ENCODE data around the gene ERC2.

Gene ERC2

GRCh38 chr3:55965776-55966175 is 502.5 kb downstream of the ERC2 start:
- no peak for DNase-seq

DNA sequence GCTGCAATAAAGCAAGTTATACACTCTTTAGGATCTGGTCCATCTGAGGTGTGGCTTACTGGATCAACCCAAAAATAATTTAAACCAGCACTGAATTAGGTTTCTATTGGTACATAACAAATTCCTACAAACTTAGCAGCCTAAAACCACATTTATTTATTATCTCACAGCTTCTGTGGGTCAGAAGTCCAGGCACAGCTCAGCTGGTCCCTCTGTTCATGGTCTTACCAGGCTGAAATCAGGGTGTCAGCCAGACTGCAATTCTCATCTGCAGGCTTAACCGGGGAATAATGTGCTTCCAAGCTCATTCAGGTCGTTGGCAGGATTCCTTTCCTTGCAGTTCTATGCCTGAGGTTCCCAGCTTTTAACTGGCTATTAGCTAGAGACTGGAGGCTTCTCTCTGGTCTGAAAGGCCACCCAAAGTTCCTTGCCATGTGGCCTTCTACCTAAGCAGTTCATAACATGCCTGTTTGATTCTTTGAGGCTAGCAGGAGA is 503.7 kb downstream of the ERC2 start:
- no peak for DNase-seq

DNA sequence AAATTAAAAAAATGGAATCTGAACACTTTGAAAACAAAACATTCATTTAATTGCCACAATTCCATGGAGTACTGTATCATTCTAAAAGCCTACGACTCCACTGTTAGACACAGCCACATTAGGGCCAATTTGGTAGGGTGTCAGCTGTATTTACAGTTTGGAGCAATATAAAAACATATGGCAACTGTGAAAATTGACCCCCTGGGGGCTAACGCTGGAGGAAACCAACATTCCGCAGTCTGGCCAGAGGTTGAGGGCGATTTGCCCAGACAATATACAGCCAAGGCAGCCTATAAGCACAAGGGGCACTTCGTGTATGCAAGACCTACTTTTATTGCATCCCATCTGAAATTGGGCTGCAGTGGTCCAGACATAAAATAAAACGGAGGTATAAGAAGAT is 504.7 kb downstream of the ERC2 start:
- DNase-seq: no peak

DNA sequence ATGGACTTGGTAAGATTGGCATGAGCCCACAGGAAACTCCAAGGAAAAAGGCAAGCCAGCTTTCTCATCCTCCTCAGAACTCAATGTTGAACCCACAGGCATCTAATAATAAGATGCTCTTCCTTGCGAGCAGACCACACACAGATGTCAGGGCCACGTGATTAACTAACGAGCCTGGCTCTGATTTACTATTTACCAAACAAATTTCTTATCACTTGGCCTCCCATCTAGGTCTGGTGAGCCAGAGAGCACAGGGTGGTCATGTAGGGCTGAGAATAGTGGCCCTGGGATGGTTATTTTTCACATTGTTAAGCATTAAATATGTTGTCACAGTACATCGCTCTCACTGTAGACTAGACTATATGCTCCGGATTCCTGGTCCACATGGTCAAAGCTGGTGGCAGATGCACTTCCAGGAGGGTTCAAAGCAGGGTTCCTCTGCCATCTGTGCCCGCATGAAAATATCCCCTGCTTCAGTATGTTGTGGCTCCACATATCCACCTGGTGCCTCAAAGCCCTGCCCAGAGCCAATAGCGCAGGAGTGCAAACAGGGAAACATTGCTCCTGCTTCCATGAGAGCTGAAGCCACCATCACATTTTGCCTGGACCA is 508.7 kb downstream of the ERC2 start:
- no peak for DNase-seq

DNA sequence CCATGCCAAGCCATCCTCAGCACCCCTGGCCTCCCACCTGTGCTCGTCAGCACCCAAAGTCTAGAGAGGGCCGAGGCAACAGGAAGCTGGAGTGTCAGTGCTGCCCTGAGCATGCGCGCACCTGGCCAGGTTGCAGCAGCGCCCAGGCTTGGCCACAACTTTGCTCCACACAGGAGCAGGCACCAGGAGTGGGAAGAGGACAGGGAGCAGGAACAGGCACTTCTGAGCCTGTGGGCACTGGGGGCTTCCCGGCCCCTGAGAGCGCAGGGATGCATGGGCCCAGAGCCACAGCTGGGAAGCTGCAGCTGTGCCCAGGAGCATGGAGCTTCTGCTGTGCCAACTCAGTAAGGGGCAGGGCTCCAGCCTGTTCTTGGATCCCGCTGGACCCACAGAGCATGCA is 509.7 kb downstream of the ERC2 start:
- no peak for DNase-seq

- DNase-seq: no peak
Observed at GRCh38 chr3:55955891-55956477, 512.3 kb downstream of the ERC2 start.

DNA sequence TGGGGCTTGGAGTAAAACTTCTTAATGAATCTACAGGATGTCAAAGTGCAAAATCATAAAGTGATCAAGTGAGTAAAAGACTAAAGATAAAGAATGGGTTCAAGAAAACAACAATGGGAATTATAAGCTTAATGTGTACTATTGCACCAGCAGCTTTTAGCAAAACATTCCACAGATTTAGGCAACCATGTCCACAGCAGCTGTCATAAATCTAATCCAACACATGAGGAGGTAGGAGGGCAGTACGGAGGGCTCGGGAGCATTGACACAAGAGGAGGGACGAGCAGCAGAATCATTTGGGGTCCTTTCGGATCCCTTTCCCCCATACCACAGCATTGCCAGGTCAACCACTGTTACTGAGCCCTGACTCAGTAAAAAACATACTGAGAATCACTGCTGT is 516.9 kb downstream of the ERC2 start:
- no peak for DNase-seq

GRCh38 chr3:55947406-55947805 is 520.9 kb downstream of the ERC2 start:
- DNase-seq: no peak

GRCh38 chr3:55946574-55947160 is 521.6 kb downstream of the ERC2 start:
- no peak for DNase-seq

DNA sequence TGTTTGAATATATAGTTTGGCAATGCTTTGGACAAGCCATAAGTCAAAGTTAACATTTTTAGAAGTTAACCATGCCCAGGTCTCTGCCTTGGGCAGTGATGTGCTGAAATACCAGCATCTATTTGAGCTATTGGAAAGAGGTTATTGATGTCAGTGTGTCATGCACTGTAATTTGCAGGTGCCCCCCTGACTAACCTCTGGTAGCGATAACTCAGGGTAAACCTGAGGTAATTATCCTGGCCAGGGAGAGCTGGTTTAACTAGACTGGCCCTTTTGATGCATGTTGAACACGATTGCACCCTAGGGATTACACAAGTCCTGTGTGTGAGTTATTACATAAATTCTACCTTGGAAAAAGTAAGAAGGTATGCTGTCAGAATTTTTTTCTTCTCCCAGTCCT is 525.4 kb downstream of the ERC2 start:
- DNase-seq: no peak

DNA sequence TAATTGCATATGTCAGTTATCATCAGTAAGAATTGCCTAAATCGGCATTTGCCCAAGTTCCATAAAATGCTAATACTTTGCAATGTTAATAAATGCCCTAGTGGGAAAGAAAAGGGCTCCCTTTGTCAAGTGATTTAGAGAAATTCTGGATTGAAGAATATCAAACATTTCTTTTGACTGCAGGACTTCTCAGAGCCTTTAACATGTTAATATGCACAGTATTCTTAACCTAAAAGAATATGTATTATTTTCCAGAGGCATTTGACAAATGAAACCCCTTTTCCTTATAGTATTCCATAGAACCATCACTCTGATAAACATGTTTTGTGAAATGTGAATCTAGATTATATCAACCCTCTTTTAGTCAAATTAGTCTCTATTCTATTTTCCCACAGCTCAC is 529.0 kb downstream of the ERC2 start:
- DNase-seq: no peak

GRCh38 chr3:55937301-55937700 is 531.0 kb downstream of the ERC2 start:
- no peak for DNase-seq

GRCh38 chr3:55936549-55937052 is 531.7 kb downstream of the ERC2 start:
- DNase-seq: no peak

GRCh38 chr3:55935241-55935640 is 533.0 kb downstream of the ERC2 start:
- DNase-seq: no peak

- no peak for DNase-seq
Observed at GRCh38 chr3:55934771-55935170, 533.5 kb downstream of the ERC2 start.

- no peak for DNase-seq
Observed at GRCh38 chr3:55929154-55929869, 539.0 kb downstream of the ERC2 start.

DNA sequence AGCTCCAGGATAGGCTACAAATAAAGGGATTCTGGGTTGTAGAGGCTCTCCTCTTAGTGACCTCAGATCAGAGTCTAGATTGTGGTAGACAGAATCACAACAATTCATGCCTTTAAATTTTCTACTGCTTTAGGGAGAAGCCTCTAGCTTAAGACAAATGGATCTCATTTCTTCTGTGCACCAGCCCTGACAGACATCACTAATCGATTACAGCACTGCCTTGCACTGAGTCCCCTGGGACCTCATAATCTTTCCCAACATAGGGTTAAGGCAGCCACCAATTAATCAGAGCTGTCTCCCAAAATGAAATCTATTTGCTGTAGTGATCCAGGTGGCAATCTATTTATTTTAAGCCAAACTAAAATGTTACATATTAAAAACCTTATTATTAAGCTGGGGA is 544.6 kb downstream of the ERC2 start:
- DNase-seq: no peak

GRCh38 chr3:55923207-55923606 is 545.1 kb downstream of the ERC2 start:
- DNase-seq: no peak

DNA sequence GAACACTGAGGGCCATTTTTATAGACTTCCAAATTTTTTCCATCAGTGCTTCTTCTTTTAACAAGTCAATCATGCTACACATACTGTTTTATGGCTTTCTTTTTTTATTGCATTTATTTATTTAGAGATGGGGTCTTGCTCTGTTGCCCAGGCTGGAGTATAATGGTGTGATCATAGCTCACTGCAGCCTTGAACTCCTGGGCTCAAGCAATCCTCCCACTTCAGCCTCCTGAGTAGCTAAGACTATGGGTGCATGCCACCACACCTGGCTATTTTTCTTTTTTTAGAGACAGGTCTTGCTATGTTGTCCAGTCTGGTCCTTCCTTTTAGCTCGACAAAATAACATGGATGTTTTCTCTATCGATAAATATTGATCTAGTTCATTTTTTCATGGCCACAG is 555.4 kb downstream of the ERC2 start:
- no peak for DNase-seq

- DNase-seq: no peak
Observed at GRCh38 chr3:55911266-55911665, 557.0 kb downstream of the ERC2 start.

DNA sequence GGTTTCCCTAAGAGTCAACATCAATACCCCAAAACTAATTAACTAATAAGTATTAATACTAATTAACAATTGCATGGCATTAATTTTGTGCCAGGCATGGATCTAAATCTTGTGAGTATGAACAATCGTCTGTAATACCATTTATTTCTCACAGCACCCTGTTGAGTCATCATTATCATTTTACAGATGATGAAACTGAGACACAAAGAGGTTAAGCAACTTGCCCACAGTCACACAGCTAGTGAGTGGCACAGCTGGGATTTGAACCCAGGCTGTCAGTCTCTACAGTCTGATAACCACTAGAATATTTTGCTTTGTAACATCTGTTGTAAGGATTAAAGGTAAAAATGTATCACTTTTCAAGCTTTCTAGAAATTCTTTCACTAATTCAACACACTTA is 557.7 kb downstream of the ERC2 start:
- no peak for DNase-seq

DNA sequence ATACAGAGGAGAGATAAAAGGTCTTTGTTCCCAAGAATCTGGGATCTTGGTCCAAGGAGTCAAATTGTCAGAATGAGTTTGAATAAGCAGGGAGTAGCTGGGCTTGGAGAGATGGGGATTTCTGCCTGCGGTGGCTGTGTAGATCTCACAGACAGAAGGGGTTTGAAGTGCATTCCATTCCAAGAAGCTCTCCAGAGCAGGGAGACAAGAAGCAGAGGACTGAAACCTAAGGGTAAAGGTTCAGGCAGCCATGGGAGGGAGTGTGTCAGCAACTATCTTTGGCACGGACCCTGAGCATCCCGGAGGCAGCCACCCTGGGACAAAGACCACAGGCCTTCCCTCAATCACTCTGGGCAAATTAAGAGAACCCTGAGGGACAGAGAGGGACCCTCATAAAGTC is 558.9 kb downstream of the ERC2 start:
- DNase-seq: no peak

GRCh38 chr3:55907616-55908015 is 560.7 kb downstream of the ERC2 start:
- DNase-seq: no peak

- DNase-seq: no peak
Observed at GRCh38 chr3:55906896-55907295, 561.4 kb downstream of the ERC2 start.

All from hippocampal formation (tissue), 2 donors.